ENCODE measurements around the gene POU3F1. TPM values are rescaled to one million over a fixed set of nuclear protein-coding genes. Genes with fewer than 3 reads are reported as not detected.
"Not testable (repeated sequence)": the region's sequence is repeated elsewhere in the genome, so short reads cannot be mapped to it uniquely, and the experiment has no call there.

Gene POU3F1
- polyA plus RNA-seq, 3 donors = 0.54 to 0.76 (median 0.65) TPM

DNA sequence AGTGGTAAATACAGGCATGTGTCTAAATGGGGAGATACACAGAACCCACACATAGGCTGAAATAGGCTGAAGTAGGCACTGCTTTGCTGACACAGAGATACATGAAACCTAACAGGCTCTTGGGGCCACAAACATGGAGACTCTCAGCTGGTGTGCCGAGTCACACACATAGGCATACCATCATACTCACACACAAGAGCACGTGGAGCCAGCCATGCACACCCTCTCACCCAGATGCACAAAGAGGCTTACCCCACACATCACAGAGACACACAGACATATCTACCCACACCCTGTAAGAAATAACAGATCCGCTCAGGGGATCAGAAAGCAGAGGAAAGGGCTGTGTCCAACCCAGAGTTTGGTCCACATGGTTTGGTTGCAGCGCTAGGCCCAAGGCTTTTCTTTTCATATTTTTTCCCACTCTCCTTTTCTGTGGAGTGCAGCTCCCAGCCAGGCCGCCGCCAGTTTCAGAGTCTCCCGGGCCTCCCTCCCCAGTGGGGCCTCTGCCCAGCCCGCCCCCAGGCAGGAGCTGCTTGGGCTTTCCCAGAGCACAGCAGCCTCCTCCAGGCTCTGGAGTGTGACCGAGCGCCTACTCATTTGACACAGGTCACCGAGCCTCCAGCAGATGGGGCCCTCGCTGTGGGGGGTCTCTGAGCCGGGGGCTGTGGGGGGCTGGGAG lies 3.9 kb upstream of the POU3F1 start:
- DNase-seq (ENCODE audit: low read depth in 3 of 3, low spot score in 2 of 3) = no peak

GRCh38 chr1:38047603-38048141 lies 1.1 kb upstream of the POU3F1 start:
- DNase-seq (ENCODE audit: low read depth in 3 of 3, low spot score in 2 of 3) = no peak

- no peak for DNase-seq (ENCODE audit: low read depth in 3 of 3, low spot score in 2 of 3)
Observed at GRCh38 chr1:38046884-38047602, 450 bp upstream of the POU3F1 start.

- no peak for DNase-seq (ENCODE audit: low read depth in 3 of 3, low spot score in 2 of 3)
Observed at GRCh38 chr1:38045401-38046332, 926 bp downstream of the POU3F1 start.

- DNase-seq (ENCODE audit: low read depth in 3 of 3, low spot score in 2 of 3) = no peak
Observed at GRCh38 chr1:38044221-38045215, 2.1 kb downstream of the POU3F1 start.

GRCh38 chr1:38043036-38043747 lies 3.4 kb downstream of the POU3F1 start:
- no peak for DNase-seq (ENCODE audit: low read depth in 3 of 3, low spot score in 2 of 3)

GRCh38 chr1:38041936-38042834 lies 4.4 kb downstream of the POU3F1 start:
- no peak for DNase-seq (ENCODE audit: low read depth in 3 of 3, low spot score in 2 of 3)

DNA sequence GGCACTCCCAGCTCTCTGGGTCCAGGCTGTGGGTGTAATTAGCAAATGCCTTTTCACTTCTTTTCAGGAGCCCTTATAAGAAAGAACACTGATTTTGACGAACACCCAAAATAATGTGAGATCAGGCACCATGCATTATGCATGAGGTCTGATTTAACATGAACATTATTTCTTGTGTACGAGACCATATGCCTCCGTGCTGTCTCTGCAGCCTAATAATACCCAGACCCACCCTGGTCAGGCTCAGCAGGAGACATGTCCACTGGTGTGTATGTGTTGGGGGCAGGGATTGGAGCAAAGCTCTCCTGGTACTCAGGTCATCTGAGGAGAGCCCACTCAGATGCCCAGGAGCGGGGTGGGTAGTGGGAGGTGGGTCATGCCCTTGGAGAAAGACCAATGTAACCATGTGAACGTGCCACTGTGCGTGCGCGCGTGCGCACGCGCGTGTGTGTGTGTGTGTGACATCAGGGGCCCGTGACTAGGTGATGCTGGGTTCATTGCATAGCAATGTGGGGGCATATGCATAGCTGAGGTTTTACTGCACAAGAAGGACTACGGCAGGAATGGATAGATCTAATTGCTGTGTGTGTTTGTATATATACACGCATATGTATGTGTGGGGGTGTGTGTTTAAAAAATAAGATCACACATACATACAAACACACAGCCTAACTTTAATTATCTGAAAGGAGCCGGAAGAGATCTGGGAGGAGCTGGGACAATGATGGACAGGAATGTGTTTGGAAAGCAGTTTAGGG lies 7.1 kb downstream of the POU3F1 start:
- DNase-seq (ENCODE audit: low read depth in 3 of 3, low spot score in 2 of 3) = no peak

- no peak for DNase-seq (ENCODE audit: low read depth in 3 of 3, low spot score in 2 of 3)
Observed at GRCh38 chr1:38038861-38039260, 7.7 kb downstream of the POU3F1 start.

DNA sequence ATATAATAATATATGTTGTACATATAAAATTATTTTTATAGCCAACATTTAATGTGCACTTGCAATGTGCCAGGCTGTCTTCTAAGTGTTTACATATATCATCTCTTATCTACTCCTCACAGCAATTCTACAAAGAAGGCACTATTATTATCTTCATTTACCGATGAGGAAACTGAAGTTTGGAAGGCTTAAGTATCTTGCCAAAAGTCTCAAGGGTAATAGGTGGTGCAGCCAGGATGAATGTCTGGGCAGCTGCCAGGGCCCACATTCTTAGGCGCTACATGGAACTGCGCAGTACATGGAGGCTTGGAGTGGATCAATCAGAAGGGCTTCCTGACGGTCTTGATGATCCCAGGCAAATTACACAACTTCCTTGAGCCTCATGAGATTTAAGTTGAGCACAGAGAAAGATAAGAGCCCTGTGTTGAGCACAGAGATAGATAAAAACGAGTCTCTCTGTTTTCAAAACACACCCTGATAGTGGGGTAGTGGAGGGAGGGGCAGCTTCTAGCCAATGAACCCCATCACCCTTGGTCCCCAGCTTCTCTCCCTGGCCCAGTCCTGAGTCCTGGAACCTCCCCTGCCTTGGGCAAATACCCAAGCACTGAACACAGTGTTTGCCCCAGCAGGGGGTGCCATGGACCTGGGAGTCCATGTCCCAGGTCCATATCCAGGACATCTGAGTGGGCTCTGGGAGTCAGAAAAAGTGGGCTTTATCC lies 9.2 kb downstream of the POU3F1 start:
- DNase-seq (ENCODE audit: low read depth in 3 of 3, low spot score in 2 of 3) = no peak

GRCh38 chr1:38034871-38035270 lies 11.7 kb downstream of the POU3F1 start:
- no peak for DNase-seq (ENCODE audit: low read depth in 3 of 3, low spot score in 2 of 3)

DNA sequence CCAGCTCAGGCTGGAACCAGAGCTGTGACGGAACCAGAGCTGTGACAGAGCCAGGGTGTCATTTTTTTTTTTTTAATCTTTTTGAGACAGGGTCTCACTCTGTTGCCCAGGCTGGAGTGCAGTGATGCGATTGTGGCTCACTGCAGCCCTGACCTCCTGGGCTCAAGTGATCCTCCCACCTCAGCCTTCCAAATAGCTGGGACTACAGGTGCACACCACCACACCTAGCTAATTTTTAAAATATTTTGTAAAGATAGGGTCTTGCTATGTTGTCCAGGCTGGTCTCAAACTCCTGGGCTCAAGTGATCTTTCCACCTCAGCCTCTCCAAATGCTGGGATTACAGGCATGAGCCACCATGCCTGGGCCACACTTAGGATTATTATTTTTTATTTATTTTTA lies 13.6 kb downstream of the POU3F1 start:
- DNase-seq (ENCODE audit: low read depth in 3 of 3, low spot score in 2 of 3) = not testable (repeated sequence)

GRCh38 chr1:38031513-38031866 lies 15.1 kb downstream of the POU3F1 start:
- DNase-seq (ENCODE audit: low read depth in 3 of 3, low spot score in 2 of 3) = no peak

DNA sequence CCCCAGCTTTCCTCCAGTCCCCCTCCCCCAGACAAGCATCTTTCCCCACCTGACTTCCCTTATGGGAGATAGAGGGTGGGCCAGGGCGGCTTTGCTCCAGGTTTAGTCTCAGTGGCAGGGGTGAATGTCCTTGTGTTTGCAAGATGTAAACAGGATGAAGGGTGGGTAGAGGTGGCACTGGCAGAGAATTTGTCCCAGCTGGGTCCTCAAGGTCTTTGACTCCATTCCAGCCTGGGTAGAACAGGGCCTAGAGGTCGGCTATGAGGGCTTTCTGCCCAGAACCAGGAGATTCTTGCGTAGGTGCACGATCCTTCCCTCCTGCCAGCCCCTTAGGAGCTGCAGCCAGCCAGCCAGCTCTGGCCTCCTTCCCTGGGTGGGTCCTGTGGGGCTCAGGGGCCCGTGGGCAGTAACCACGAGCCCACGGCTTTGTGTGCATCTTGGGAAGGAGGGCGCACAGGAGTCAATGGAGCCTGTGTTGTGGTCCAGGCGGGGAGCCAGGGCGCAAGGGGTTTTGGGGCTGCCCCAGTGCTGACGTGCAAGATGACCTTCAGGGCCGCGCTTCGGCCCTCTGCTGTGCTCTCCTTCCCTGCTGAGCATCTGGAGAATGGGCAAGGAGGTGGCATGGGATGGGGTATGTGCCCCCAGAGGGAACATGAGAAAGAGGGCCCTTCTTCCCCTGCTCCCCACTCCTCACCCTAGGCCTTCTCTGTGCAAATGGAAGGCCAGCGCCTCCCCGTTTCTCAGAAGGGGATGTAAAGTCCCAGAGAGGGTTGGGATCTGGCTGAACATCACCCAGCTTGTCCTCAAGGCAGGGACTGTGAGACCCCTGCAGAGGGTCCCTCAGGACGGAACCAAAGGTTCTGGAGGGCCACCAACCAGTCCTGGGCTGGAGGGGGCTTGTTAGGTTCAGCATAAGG lies 15.7 kb downstream of the POU3F1 start:
- DNase-seq (ENCODE audit: low read depth in 3 of 3, low spot score in 2 of 3) = no peak

GRCh38 chr1:38029685-38030511 lies 16.7 kb downstream of the POU3F1 start:
- DNase-seq (ENCODE audit: low read depth in 3 of 3, low spot score in 2 of 3) = no peak

Data from right renal cortex interstitium (tissue), 3 donors.